Activated effector memory CD4-positive, alpha-beta T cell treated with Interleukin-2 at 50 U/mL for 16 hours (primary cell): ENCODE measurements around the gene PDGFRA.
"Not testable (repeated sequence)": the region's sequence is repeated elsewhere in the genome, so short reads cannot be mapped to it uniquely, and the experiment has no call there.

Experiments
- DNase-seq: peaks from one replicate; pipeline ENCODE4 v3.0.0-alpha.2; 2020

The PDGFRA gene

GRCh38 chr4:54320826-54321685, 92.0 kb downstream of the PDGFRA start:
- DNase-seq, result no peak

DNA sequence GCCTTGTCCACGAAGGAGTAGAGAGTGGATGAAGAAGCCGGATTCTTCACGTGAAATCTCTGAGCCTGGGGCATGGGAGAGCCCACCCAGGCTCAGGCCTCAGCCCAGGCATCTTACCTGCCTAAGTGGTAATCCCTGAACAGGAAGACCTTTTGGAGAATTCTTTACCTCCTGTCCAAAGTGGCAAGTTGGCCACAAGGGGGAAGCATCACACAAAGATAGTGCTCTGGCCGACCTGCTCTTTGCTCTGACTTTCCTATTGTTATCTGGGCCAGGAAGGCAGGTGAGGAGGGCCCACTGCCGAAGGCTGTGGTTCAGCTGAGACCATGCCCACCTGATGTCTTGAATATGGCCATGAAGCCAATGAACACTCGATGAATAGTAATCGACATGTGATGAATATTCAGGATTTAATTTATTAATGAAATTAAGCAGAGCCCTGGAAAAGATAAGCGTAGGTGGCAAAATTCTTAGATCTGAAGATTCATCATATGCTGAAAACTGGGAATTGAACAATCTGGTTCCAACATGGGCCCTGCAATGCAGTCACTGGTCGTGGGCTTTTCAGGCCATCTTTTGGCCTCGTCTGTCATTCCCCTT, 93.8 kb downstream of the PDGFRA start:
- DNase-seq, result peak; percentile 9

- no peak for DNase-seq
Observed at GRCh38 chr4:54330896-54331295, 101.8 kb downstream of the PDGFRA start.

GRCh38 chr4:54332542-54332941, 103.4 kb downstream of the PDGFRA start:
- DNase-seq, result no peak

DNA sequence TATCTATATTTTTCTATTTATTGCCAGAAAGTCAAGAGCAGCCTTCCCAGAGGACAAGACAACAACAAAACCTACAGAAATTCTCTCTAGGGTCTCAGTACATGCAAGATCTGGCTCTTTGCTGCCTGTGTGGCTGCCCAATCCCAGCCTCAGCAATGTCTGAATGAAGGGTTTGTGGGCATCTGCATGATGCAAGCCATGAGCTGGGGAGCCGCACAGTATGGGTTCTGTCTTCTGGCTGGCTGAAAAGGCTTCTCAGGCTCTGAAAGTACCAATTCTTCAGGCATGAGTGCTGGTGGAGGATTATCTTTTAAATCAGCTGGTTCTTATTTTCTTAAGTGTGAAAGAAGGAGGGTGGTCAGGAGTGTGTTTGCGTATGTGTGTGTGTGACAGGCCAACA, 104.6 kb downstream of the PDGFRA start:
- no peak for DNase-seq

DNA sequence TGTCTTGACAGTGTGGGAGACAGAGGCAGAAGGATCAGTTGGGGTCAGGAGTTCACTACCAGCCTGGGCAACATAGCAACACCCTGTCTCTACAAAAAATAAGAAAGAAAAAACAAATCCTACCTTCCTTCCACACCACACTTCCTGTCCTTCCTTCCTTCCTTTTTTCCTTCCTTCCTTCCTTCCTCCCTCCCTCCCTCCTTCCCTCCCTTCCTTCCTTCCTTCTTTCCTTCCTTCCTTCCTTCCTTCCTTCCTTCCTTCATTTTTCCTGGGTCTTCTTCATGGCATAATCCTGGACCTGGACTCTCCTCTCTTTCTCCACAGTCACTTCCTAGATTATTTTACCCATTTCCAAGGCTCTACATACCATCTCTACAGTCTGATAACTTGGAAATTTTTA, 105.7 kb downstream of the PDGFRA start:
- DNase-seq, result not testable (repeated sequence)

- DNase-seq, result no peak
Observed at GRCh38 chr4:54337009-54337408, 107.9 kb downstream of the PDGFRA start.

DNA sequence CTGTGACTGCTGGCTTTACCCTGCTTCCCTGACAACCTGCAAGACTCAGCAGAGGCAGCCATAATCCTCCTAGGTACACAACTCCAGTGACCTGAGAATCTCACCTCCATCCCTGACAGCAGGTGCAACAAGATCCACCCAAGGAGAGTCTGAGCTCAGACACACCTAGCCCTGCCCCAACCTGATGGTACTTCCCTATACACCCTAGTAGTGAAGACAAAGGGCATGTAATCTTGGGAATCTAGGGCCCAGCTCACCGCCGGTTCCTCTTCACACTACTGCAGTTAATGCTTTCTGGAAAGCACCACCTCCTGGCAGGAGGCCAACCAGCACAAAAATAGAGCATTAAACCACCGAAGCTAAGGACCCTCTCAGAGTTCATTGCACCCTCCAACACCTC, 113.0 kb downstream of the PDGFRA start:
- not testable (repeated sequence) for DNase-seq
